Erythroblast (primary cell): ENCODE data around the gene ASCL2.

Experiments used
- DNase-seq, 2 experiments: peaks; one replicate each; lab custom pipeline; 2025; lab: John Stamatoyannopoulos, UW
- GATA1 ChIP-seq: IDR thresholded peaks from 2 replicates; pipeline ENCODE4 v1.6.1; 2011; ENCODE audit warnings: low read depth, mild to moderate bottlenecking, control low read depth, low read length, moderate library complexity
- POLR2A ChIP-seq: IDR thresholded peaks from 2 replicates; pipeline ENCODE4 v1.6.1; 2011; ENCODE audit warnings: mild to moderate bottlenecking, low read length

The ASCL2 gene

DNA sequence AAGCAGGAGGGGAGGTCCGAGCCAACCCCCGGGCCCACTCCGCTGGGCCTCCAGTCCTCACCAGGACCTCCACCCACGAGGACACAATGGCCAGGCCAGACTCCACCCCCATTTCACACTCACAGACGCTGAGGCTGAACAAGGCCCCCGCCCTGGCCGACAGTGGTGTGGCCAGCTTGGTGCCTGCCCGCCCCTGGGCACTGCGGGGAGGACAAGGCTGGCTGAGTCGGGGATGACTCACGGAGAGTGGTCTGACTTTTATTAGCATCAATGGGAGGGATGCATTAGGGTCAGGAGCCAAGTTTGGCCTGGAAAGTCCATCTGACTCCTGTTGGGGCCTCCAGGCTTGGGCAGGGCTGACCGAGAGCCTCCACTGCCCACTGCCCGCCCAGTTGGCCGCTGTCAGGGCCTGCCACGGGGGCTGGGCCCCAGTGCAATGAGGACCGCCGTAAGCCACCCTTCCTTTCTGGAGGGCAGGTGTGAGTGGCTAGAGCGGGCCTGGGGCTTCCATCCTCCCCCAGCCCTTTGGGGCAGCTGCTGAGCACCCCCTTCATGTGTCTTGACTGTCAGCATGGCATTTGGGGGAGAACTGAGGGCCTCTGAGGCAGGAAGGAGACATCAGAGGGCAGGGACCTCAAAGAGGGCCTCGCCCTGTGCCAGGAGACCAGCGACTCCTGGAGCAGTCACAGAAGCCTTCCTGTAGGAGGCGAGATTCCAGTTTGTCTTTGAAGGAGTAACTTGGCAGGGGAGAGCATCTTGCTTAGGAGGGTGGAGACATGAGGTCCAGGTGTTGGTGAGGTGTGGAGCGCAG lies 42.0 kb upstream of the ASCL2 start:
- DNase-seq: peak; percentile 24 to 36

DNA sequence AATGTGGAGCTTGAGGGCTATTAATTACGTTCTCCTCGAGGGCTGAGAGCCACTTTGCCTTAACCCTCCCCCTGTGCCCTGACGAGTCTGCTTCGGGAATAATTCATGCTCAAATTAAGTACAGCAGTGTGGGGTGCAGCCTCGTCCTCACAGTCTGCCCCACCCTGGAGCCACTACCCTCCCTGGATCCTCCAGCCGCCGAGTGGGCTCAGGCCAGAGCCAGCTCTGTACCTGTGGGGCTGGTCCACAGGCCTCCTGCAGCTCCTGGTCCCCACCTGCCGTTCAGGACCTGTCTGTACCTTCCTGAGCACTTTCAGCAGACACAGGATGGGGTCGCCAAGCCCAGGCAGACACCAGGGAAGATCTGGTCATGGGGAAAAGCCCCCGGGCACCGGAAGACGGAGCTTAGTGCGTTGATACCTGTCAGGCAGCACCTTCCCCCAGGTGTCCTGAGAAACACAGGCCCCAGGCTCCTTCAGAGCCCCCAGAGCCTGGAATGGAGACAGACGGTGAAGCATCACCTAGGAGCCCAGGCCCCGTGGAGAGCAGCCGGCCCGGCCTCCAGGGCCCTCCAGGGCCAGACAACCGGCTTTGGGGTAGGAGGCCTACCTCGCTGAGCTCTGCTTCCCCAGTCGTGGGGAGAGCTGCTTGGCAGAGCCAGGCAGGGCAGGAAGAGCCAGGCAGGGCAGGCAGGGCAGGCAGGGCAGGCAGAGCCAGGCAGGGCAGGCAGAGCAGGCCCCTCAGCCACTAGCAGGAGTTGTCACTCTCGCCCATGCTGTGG lies 41.2 kb upstream of the ASCL2 start:
- TF ChIP-seq GATA1 (no peak), POLR2A (no peak)
- DNase-seq: no peak

More for the DNA sequence above, 42.0 kb upstream of the ASCL2 start:
- no peak for TF ChIP-seq GATA1
- peak; percentile 18 for TF ChIP-seq POLR2A

GRCh38 chr11:2310786-2311352 lies 40.5 kb upstream of the ASCL2 start:
- no peak for DNase-seq
- TF ChIP-seq GATA1 (no peak), POLR2A (no peak)

- no peak for TF ChIP-seq GATA1
- TF ChIP-seq POLR2A: no peak
- DNase-seq: no peak
Measured at GRCh38 chr11:2310073-2310785, 39.8 kb upstream of the ASCL2 start.

GRCh38 chr11:2309251-2310072 lies 39.1 kb upstream of the ASCL2 start:
- TF ChIP-seq GATA1 (no peak), POLR2A (no peak)
- no peak for DNase-seq

DNA sequence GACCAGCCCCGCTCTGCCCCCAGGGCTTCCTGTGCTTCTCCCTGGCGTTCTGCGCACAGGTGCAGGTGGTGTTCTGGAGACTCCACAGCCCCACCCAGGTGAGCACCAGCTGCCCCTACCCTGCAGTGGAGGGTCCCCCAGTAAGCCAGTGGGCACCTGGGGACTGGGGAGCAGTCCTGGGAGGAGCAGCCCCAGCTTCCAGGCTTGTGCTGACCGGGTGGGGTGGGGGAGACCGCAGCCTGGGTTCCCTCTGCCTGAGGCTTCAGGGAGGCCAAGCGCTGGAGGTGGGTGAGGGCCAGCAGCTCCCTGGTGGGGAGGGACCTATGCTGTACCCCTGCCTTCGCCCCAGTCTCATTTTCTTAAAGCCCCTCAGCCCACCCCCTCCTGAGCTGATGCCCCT lies 38.3 kb upstream of the ASCL2 start:
- no peak for TF ChIP-seq GATA1
- TF ChIP-seq POLR2A: no peak
- no peak for DNase-seq

GRCh38 chr11:2307501-2308331 lies 37.3 kb upstream of the ASCL2 start:
- no peak for DNase-seq
- TF ChIP-seq GATA1 (no peak), POLR2A (no peak)

- no peak for TF ChIP-seq POLR2A
- TF ChIP-seq GATA1: no peak
- no peak for DNase-seq
Measured at GRCh38 chr11:2306877-2307500, 36.6 kb upstream of the ASCL2 start.

- DNase-seq: peak in 1 of 2 experiments; percentile 31
- TF ChIP-seq POLR2A: no peak
Measured at GRCh38 chr11:2306452-2306823, 36.0 kb upstream of the ASCL2 start.

- peak; percentile 48 to 55 for DNase-seq
- TF ChIP-seq GATA1: no peak
- TF ChIP-seq POLR2A: no peak
Measured at GRCh38 chr11:2305788-2306451, 35.5 kb upstream of the ASCL2 start.

DNA sequence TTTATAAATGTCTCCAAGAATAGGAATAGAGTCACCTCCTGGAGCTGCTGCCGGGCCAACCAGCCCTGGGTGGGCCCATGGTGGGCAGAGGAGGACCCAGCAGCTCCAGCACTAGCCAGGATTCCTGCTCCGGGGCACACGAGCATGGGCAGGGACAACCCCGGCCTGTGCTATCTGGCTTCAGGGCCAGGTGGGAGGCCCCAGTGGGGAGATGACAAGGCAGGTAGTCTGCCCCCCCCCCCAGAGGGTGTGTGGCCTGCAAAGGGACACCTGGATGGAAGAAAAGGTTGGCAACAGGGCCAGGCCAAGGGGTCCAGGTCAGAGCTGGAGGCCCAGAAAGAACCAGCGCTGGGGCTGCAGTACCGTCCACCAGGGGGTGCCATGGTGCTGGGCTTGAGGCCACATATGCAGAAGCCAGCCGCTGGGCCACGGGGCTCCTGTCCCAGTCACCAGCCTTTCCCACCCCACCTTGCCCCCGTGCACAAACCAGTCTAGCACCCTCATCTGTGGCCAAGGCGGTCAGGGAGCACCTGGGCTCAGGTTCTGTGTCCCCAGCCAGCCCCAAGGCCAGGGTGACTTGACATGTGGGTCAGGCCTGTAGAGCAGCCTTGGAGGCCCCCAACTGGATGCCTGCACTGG lies 34.9 kb upstream of the ASCL2 start:
- DNase-seq: peak; percentile 82 to 91
- TF ChIP-seq GATA1 (no peak), POLR2A (no peak)
